B cell (primary cell): ENCODE measurements around the gene RAB6A. TPM values are rescaled to one million over a fixed set of nuclear protein-coding genes. Genes with fewer than 3 reads are reported as not detected.

ENCODE experiments used
- ATAC-seq: fragments of 200-7000 bp; cut with Tn5 transposase; one replicate; pipeline ENCODE4 v1.10.0; 2021; ENCODE audit warnings: low read depth, mild to moderate bottlenecking, moderate number of reproducible peaks, moderate library complexity
- CTCF ChIA-PET: fragments of 350-600 bp; sonication (Branson Sonifier 250); formaldehyde crosslinking; loops from one replicate; lab custom pipeline; 2021; ENCODE audit warnings: antibody characterized with exemption, inconsistent platforms; lab: Charles Lee
- POLR2A ChIA-PET: fragments of 350-600 bp; sonication (Branson Sonifier 250); formaldehyde crosslinking; loops from one replicate; lab custom pipeline; 2021; ENCODE audit warnings: antibody characterized with exemption; lab: Charles Lee
- DNase-seq: peaks from one replicate; pipeline ENCODE4 v3.0.0; 2013
- H2AFZ ChIP-seq: 2 replicates; pipeline ENCODE4 v1.6.1; 2012; ENCODE audit warnings: mild to moderate bottlenecking, low read depth, low read length; ENCODE audit not compliant: insufficient read depth, poor library complexity, severe bottlenecking
- H3K27ac ChIP-seq, 2 donors: 1 replicate in 1 of 2; 2 replicates in 1 of 2; pipeline ENCODE4 v1.5.1; 2012 to 2013; ENCODE audit warnings: low read length in 2 of 2, mild to moderate bottlenecking in 2 of 2, moderate library complexity in 1 of 2
- H3K27me3 ChIP-seq, 4 experiments: fragments of 200-600 bp in 1 of 4; sonication (generic) in 1 of 4; replicated peaks in 1 of 4; 1 replicate in 2 of 4; 2 replicates in 2 of 4; pipeline versions ENCODE4 v1.6.1 to v1.7.0; 2013 to 2016; ENCODE audit warnings: low read length in 3 of 4, mild to moderate bottlenecking in 2 of 4, mixed read lengths in 1 of 4, moderate library complexity in 1 of 4; ENCODE audit not compliant: insufficient read depth in 4 of 4, control insufficient read depth in 3 of 4; ENCODE audit errors: control extremely low read depth in 1 of 4
- H3K36me3 ChIP-seq, 2 experiments: replicated peaks in 1 of 2; 1 replicate in 1 of 2; 2 replicates in 1 of 2; pipeline versions ENCODE4 v1.6.1 to v1.7.1; 2013; ENCODE audit warnings: low read length in 1 of 2; ENCODE audit not compliant: insufficient read depth in 2 of 2, control insufficient read depth in 1 of 2; ENCODE audit errors: control extremely low read depth in 1 of 2, extremely low read depth in 1 of 2
- H3K4me1 ChIP-seq, 2 donors: fragments of 200-600 bp in 1 of 2; sonication (generic) in 1 of 2; 1 replicate in 1 of 2; 2 replicates in 1 of 2; pipeline versions ENCODE4 v1.5.1 to v1.6.1; 2013 to 2017; ENCODE audit warnings: low read length in 2 of 2; ENCODE audit not compliant: control insufficient read depth in 2 of 2, insufficient read depth in 2 of 2
- H3K4me2 ChIP-seq: replicated peaks from 2 replicates; pipeline ENCODE3; 2012; ENCODE audit warnings: mild to moderate bottlenecking, low read depth, low read length; ENCODE audit not compliant: poor library complexity, severe bottlenecking
- H3K4me3 ChIP-seq, 5 experiments: fragments of 200-600 bp in 1 of 5; sonication (generic) in 1 of 5; 1 replicate in 3 of 5; 2 replicates in 2 of 5; pipeline versions ENCODE4 v1.5.1 to v1.7.0; 2011 to 2016; ENCODE audit warnings: low read length in 4 of 5, mild to moderate bottlenecking in 4 of 5, low read depth in 2 of 5, control low read depth in 1 of 5, moderate library complexity in 1 of 5; ENCODE audit not compliant: insufficient read depth in 1 of 5; ENCODE audit errors: control extremely low read depth in 1 of 5, extremely low read depth in 1 of 5
- H3K79me2 ChIP-seq: fragments of 200-600 bp; sonication (generic); one replicate; pipeline ENCODE4 v1.6.0; 2016; ENCODE audit warnings: low read length; ENCODE audit not compliant: control insufficient read depth, insufficient read depth
- H3K9ac ChIP-seq: fragments of 200-600 bp; sonication (generic); 2 replicates; pipeline ENCODE4 v1.6.1; 2017; ENCODE audit warnings: mild to moderate bottlenecking, low read length, moderate library complexity
- H3K9me3 ChIP-seq, 3 donors: one replicate each; pipeline versions ENCODE4 v1.6.1 to v1.7.1; 2013; ENCODE audit warnings: low read length in 2 of 3; ENCODE audit not compliant: control insufficient read depth in 2 of 3, insufficient read depth in 1 of 3; ENCODE audit errors: control extremely low read depth in 1 of 3
- H4K20me1 ChIP-seq: 2 replicates; pipeline ENCODE4 v1.6.0; 2012; ENCODE audit warnings: mild to moderate bottlenecking, low read length; ENCODE audit not compliant: insufficient read depth, control insufficient read depth, poor library complexity, severe bottlenecking
- H3K27ac Mint-ChIP-seq: one replicate; pipeline ENCODE4 v1.8.0; 2021; ENCODE audit warnings: mixed read lengths
- H3K27me3 Mint-ChIP-seq: one replicate; pipeline ENCODE4 v1.8.0; 2021; ENCODE audit warnings: mixed read lengths
- H3K4me1 Mint-ChIP-seq: one replicate; pipeline ENCODE4 v1.8.0; 2021; ENCODE audit warnings: mixed read lengths
- H3K4me3 Mint-ChIP-seq: one replicate; pipeline ENCODE4 v1.8.0; 2021; ENCODE audit warnings: mixed read lengths
- H3K9me3 Mint-ChIP-seq: one replicate; pipeline ENCODE4 v1.8.0; 2022; ENCODE audit warnings: mixed read lengths; ENCODE audit not compliant: insufficient read depth
- EZH2 ChIP-seq: IDR thresholded peaks from 2 replicates; pipeline ENCODE4 v1.6.1; 2012; ENCODE audit warnings: borderline replicate concordance, low read depth, mild to moderate bottlenecking, moderate library complexity, low read length; ENCODE audit not compliant: insufficient read depth, poor library complexity, severe bottlenecking
- WGBS: methylation state at CpG from one replicate; pipeline ENCODE4 v1.1.5; 2013; ENCODE audit warnings: missing lambda C conversion rate; ENCODE audit not compliant: insufficient coverage; 5-methylcytosine and 5-hydroxymethylcytosine counted together
- intact Hi-C: fragments of 100-400 bp; cut with micrococcal nuclease; formaldehyde crosslinking; loops from one replicate; pipeline ENCODE4 v1.10.0; 2022
- polyA plus RNA-seq: library from polyadenylated mRNA; depleted of rRNA; stranded (reverse); fragments of >200 nt; gene quantifications from 2 replicates; pipeline ENCODE4 v1.2.3, GENCODE V29; 2012
- total RNA-seq, 2 donors: library from RNA; stranded (reverse); fragments of 120-200 nt in 1 of 2; gene quantifications; 1 replicate in 1 of 2; 2 replicates in 1 of 2; pipeline versions ENCODE4 v1.2.3 to v1.2.4, GENCODE V29; 2013 to 2022
- TF ChIP-seq, protein P1 (sequence below): fragments of 200-600 bp; IDR thresholded peaks from one replicate; pipeline ENCODE4 v1.8.0; 2022; ENCODE audit warnings: antibody characterized with exemption, mild to moderate bottlenecking

The RAB6A gene
- total and polyA plus RNA-seq, 2 donors (not counting 1 experiment from before 2014, with no cell fraction given), result 17.2 to 70.5 TPM

DNA sequence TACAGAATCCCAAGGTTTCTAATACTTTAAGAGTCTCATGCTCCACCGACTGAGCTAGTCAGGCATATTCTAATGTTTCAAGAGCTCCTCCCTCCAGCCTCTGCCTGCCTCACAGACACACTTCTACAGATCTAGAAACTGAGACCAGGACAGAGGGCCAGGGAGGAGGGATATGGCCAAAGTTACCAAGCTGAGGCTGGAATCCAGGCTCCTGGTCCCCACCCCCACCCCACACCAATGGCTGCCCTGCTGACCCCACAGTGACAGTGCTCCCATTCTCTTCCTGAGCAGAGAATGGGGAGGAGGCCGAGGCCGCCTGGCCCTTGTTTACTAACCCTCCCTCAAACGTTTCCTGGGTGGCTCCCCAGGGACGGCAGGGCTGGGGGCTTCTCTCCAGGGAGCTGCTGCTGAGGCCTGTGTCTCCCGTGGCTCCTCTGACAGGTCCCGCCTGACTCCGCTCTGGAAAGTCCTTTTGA, 112.3 kb downstream of the RAB6A start:
- H3K4me2 ChIP-seq, result peak overlapping the region; percentile 4
- no peaks in the 10 kb centered on the region for H3K36me3 ChIP-seq
- WGBS, result 58% methylated on average over 7 of the region's 8 CpGs
- H4K20me1 ChIP-seq, result no peaks in the 10 kb centered on the region
- no peaks in the 10 kb centered on the region for H3K9me3 Mint-ChIP-seq
- H3K27ac ChIP-seq, result no peak overlapping the region
- peaks cover 11 to 20% of the 10 kb centered on the region in 2 donors for H3K4me1 ChIP-seq
- DNase-seq (no peak), ATAC-seq (no peak)
- CTCF ChIA-PET, result interaction anchor here (0.7 to 5.9 kb wide), 5 partner anchors 12 to 340 kb away, joined by 3 to 49 read pairs (median 4); partner anchors contain the start of gene ARHGEF17
- TF ChIP-seq, protein P1, sequence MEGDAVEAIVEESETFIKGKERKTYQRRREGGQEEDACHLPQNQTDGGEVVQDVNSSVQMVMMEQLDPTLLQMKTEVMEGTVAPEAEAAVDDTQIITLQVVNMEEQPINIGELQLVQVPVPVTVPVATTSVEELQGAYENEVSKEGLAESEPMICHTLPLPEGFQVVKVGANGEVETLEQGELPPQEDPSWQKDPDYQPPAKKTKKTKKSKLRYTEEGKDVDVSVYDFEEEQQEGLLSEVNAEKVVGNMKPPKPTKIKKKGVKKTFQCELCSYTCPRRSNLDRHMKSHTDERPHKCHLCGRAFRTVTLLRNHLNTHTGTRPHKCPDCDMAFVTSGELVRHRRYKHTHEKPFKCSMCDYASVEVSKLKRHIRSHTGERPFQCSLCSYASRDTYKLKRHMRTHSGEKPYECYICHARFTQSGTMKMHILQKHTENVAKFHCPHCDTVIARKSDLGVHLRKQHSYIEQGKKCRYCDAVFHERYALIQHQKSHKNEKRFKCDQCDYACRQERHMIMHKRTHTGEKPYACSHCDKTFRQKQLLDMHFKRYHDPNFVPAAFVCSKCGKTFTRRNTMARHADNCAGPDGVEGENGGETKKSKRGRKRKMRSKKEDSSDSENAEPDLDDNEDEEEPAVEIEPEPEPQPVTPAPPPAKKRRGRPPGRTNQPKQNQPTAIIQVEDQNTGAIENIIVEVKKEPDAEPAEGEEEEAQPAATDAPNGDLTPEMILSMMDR, result no peak
- TF ChIP-seq EZH2, result no peak
- H3K4me1 Mint-ChIP-seq, result peaks cover 23% of the 10 kb centered on the region
- no peaks in the 10 kb centered on the region for H3K9me3 ChIP-seq
- H3K4me3 ChIP-seq, result no peak overlapping the region
- peaks cover 4% of the 10 kb centered on the region for H3K27me3 Mint-ChIP-seq
- POLR2A ChIA-PET, result interaction anchor here (1.3 kb wide), 1 partner anchor 11 kb away, joined by 4 read pairs; no protein-coding TSS in a partner anchor
- H3K79me2 ChIP-seq, result no peaks in the 10 kb centered on the region
- H3K27me3 ChIP-seq, result peaks cover 0 to 3% (median 0%) of the 10 kb centered on the region in 4 experiments
- intact Hi-C loops, result no loop called here
- H3K4me3 Mint-ChIP-seq, result peak overlapping the region; percentile 87
- peak overlapping the region; percentile 41 for H3K27ac Mint-ChIP-seq
- H2AFZ ChIP-seq, result no peak overlapping the region
- H3K9ac ChIP-seq, result no peak overlapping the region

- intact Hi-C loops, result no loop called here
- Histone ChIP-seq H3K36me3 (no peaks in the 10 kb centered on the region), H3K27me3 (peaks cover 0 to 5% (median 0%) of the 10 kb centered on the region in 4 experiments), H3K4me3 (peak overlapping the region in 3 of 5 experiments; percentile 46 to 56 (median 51)), H3K9ac (peak overlapping the region; percentile 55), H3K27ac (no peak overlapping the region), H3K4me2 (peak overlapping the region; percentile 65), H3K79me2 (no peaks in the 10 kb centered on the region), H2AFZ (peak overlapping the region; percentile 66), H4K20me1 (no peaks in the 10 kb centered on the region), H3K9me3 (no peaks in the 10 kb centered on the region), H3K4me1 (peaks cover 11 to 20% of the 10 kb centered on the region in 2 donors)
- peak overlapping the region; percentile 87 for H3K4me3 Mint-ChIP-seq
- DNase-seq (no peak), ATAC-seq (no peak)
- 95% methylated on average over 7 of the region's 9 CpGs for WGBS
- H3K27ac Mint-ChIP-seq, result peak overlapping the region; percentile 41
- H3K9me3 Mint-ChIP-seq, result no peaks in the 10 kb centered on the region
- H3K4me1 Mint-ChIP-seq, result peaks cover 23% of the 10 kb centered on the region
- no peak for TF ChIP-seq EZH2
- TF ChIP-seq, protein P1, result no peak
- ChIA-PET POLR2A (interaction anchor here (1.3 kb wide), 1 partner anchor 12 kb away, joined by 4 read pairs; no protein-coding TSS in a partner anchor), CTCF (interaction anchor here (0.7 to 5.9 kb wide), 6 partner anchors 10 to 340 kb away, joined by 3 to 49 read pairs (median 4); partner anchors contain the start of gene ARHGEF17)
- peaks cover 4% of the 10 kb centered on the region for H3K27me3 Mint-ChIP-seq
Observed at GRCh38 chr11:73648121-73648520, 112.8 kb downstream of the RAB6A start.
